ENCODE results near the gene CCBE1.

CCBE1 gene

DNA sequence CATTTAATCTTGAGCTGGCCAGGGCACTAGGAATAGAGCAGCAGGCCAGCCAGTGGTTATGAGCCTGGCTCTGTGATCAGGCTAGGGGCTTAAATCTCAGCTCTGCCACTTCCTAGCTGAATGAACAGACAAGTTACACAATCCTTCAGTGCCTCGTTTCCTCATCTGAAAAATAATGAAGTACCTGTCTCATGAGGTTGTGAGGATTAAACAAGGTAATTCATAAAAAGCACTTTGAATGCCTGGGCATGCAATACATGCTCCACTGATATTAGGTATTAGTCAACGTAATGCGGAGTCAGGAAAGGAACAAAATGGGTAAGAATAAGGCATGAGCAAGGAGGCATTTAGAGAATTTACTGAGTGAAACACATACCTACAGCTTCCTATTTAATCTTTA, 100.2 kb downstream of the CCBE1 start:
- H3K27ac ChIP-seq: no peak overlapping the region
- TF ChIP-seq, protein P1, sequence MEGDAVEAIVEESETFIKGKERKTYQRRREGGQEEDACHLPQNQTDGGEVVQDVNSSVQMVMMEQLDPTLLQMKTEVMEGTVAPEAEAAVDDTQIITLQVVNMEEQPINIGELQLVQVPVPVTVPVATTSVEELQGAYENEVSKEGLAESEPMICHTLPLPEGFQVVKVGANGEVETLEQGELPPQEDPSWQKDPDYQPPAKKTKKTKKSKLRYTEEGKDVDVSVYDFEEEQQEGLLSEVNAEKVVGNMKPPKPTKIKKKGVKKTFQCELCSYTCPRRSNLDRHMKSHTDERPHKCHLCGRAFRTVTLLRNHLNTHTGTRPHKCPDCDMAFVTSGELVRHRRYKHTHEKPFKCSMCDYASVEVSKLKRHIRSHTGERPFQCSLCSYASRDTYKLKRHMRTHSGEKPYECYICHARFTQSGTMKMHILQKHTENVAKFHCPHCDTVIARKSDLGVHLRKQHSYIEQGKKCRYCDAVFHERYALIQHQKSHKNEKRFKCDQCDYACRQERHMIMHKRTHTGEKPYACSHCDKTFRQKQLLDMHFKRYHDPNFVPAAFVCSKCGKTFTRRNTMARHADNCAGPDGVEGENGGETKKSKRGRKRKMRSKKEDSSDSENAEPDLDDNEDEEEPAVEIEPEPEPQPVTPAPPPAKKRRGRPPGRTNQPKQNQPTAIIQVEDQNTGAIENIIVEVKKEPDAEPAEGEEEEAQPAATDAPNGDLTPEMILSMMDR (conservative IDR thresholded peaks at IDR 0.05): no peak
- no peak for TF ChIP-seq ZFX (IDR thresholded peaks at IDR 0.05)

DNA sequence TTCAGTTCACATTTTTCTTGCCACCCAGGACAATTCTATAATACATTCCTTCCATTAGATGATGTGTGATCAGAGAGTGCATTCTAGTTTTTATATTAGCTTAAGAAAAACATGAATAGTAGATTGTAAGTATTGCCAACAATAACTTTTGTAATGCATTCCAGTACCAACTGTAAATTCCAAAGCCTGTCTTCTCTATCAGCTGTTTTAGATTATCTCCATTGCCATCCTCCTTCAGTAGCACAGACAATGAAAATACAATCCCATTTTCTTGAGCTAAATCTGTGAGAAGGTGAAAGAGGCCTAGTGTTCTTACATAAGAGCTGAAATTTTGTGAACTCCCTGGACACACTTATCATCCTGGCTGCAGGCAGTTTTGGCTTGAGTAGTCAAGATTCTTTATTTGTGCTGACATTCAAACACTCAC, 103.9 kb downstream of the CCBE1 start:
- no peak for TF ChIP-seq ZFX (IDR thresholded peaks at IDR 0.05)
- TF ChIP-seq, protein P1 (conservative IDR thresholded peaks at IDR 0.05): no peak
- H3K27ac ChIP-seq: no peak overlapping the region

DNA sequence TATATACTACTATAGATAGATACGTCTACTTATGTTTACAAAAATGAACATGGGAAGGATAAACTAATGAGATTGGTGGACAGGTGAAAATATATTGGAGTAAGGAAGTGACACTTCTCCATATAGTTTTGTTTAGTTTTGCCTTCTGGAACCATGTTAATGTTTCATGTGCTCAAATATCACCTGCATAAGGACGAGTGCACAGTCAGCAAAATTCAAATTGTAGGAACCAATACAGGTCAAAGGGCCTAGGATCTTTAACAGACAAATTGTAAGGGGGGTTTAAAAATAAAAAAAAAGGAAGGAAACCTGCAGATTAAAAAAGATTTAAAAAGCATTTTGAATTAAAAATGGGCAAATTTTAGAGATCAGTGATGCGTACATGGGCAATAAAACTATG, 104.6 kb downstream of the CCBE1 start:
- no peak overlapping the region for H3K27ac ChIP-seq
- no peak for TF ChIP-seq ZFX (IDR thresholded peaks at IDR 0.05)
- TF ChIP-seq, protein P1 (conservative IDR thresholded peaks at IDR 0.05): no peak

DNA sequence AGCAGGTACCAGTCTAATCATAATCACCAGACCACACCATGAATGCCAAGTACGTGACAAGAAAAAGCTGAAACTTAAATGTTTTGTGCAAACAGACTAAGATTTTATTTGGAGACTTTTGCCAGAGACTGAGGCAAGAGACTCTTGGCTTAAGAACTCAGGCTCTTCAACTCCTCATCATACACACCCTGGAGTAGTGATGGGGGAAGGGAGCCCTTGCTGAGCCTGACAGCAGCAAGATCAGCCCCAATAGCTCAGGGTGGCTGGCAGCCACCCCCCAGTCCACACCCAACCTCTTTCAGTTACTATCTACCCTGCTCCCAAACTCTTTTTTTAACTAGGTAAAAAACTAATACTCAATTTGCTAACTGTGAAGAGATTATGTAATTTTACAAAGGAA, 114.8 kb downstream of the CCBE1 start:
- no peak for TF ChIP-seq ZFX (IDR thresholded peaks at IDR 0.05)
- TF ChIP-seq, protein P1 (conservative IDR thresholded peaks at IDR 0.05): no peak
- H3K27ac ChIP-seq: no peak overlapping the region

DNA sequence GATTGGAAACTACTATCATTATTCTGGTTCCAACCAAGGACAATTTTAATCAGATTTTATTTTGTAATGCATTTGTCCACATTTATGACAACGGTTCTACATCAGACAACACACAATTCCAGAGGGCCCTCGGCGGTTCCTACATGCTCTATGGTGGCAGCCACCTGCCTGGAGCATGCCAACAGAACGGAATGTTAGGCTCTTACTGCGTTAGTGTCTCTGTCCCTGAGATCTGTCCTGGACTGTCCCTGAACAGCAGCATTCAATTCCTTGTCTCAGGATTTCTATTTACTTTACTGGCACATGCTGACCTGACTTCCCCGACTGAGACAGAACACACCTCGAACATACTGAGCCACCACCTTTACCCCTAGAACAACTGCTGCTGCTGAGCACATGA, 117.7 kb downstream of the CCBE1 start:
- TF ChIP-seq, protein P1 (conservative IDR thresholded peaks at IDR 0.05): no peak
- TF ChIP-seq ZFX (IDR thresholded peaks at IDR 0.05): no peak
- no peak overlapping the region for H3K27ac ChIP-seq

DNA sequence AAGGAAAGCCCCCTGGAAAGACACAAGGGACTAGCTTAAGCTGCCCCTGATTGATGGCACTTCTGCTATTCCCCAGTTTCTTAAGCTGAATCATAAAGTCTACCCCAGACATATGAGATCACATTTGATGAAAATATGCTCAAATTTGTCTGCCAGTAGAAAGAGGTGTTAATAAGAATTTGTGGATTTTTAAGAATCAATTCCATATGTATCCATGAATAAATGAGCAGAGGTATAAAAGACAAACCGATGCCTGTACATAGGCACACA, 119.9 kb downstream of the CCBE1 start:
- no peak overlapping the region for H3K27ac ChIP-seq
- no peak for TF ChIP-seq ZFX (IDR thresholded peaks at IDR 0.05)

DNA sequence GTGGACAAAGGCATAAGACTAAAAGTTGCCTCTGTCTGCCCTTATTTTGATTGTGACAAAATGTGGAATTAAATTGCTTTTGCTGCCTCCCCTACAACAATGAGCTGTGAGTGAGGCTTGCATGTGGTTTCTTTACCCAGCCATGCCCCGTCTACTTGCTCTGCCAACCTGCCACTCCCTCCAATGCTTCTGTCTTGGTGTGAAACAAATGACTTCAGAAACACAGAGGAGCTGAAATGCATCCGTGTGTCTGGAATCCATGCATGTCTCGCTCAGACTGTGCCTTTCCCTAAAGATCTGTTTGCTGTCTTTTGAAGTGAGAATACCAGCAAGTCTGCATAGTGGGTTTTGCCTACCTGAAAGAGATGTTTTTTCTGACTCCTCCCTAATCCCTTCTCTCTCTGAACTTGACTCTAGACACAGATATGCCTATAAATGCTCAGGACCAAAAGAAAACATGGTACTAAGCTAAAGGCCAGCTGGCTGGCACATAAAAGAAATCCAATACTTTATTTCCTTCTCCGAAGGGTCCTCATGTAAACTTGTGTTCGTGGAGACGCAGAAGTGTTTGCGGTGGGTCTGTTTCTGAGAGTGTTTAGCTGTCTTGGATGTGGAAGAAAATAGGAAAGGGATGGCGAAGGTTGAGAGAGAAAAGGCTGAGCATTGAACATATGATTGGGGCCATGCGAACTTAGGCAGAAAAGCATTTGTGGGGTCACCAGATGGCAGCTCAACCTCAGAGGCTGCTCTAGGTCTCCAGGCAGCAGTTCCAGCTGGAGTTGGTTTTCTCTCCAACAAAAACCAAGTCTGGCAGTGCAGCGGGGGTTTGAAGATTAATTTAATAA, 120.5 kb downstream of the CCBE1 start:
- TF ChIP-seq ZFX (IDR thresholded peaks at IDR 0.05): no peak
- TF ChIP-seq, protein P1 (conservative IDR thresholded peaks at IDR 0.05): no peak
- H3K27ac ChIP-seq: no peak overlapping the region

DNA sequence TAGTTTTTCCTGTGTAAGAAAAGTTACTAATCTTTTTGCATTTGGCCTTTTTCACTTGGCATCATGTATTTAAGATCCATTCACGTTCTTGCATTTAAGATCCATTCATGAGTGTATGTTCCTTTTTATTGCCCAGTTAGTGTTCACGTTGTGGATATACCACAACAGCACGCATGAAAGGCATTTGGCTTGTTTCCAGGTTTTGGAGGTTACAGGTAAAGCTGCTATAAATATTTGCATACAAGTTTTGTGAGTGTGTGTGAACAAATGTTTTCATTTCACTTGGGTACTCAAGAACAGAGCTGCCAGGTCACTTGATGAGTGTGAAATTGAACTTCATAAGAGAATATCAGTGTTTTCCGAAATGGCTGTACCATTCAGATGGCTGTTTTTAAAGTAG, 121.2 kb downstream of the CCBE1 start:
- no peak overlapping the region for H3K27ac ChIP-seq
- TF ChIP-seq ZFX (IDR thresholded peaks at IDR 0.05): no peak
- TF ChIP-seq, protein P1 (conservative IDR thresholded peaks at IDR 0.05): no peak

All from C4-2B (cell line).